Stimulated activated CD4-positive, alpha-beta T cell treated with anti-CD3 and anti-CD28 coated beads, Interleukin-15, amount 100 ng/mL, for 24 hours (primary cell): ENCODE results near the gene MYL6B.
"Not testable (repeated sequence)": the region's sequence is repeated elsewhere in the genome, so short reads cannot be mapped to it uniquely, and the experiment has no call there.

Experiments used
- DNase-seq: peaks from one replicate; pipeline ENCODE4 v3.0.0-alpha.2; 2020

The MYL6B gene

DNA sequence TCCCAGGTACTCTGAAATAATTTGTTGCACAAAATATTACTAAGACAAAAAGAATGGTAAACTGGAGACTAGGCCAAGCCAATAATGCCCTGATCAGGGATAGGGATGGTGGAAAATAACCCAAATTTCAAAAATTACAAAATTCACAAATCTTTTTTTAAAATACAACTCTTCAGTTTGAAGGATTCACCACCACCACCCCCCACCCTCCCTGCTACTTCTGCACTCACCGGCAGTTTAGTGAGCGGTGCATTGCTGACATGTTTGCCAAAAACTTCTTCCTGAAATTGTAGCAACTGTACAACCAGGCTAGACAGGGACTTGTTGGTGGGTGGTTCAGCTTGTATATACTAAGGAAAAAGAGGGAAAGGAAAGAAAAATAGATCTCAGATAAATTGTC, 34.6 kb downstream of the MYL6B start:
- no peak for DNase-seq

DNA sequence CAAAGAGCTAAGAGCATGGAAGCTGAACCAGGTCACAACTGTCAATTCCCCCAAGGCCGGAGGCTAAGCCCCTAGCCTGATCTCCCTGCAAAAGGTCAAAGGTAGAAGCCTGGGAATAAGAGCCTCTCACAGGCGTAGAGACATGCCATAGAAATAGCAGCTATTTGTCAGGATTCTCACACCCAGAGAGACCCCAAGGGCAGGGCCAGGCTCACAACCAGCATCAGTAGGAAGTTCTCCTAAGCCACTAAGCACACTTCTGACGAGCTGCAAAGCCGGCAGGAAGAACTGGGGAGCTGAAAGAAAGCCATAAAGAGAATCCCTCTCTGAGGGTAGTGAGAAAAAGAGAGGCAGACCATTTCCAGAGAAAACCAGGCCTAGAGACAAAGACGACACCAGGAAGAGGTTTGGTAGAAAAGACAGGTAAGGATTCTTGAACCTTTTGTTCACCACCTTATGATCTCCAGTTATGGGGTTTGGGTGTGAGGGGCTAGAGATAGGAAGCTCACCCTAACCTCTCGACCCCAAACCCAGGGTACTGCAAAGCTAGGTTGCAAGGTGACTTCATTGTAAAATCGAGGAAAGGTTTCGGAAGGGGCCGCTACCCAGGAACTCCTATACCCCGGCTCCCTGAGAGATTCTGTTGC, 35.9 kb downstream of the MYL6B start:
- peak; percentile 16 for DNase-seq

DNA sequence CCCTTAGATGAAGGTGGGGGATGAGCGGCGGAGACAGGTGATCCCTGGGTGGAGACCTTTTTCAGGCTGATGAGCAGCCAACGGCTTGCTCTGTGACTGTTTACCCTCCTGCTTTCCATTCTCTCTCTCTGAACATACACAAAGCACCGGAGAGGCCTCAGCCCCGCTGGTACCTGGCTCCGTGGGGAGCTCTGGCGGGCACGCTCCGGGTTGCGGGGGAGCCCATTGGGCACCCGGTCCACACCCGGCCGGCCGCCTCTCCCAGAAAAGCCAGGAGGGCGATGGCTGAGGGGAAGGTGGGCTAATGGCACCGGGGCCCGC, 36.4 kb downstream of the MYL6B start:
- no peak for DNase-seq

DNA sequence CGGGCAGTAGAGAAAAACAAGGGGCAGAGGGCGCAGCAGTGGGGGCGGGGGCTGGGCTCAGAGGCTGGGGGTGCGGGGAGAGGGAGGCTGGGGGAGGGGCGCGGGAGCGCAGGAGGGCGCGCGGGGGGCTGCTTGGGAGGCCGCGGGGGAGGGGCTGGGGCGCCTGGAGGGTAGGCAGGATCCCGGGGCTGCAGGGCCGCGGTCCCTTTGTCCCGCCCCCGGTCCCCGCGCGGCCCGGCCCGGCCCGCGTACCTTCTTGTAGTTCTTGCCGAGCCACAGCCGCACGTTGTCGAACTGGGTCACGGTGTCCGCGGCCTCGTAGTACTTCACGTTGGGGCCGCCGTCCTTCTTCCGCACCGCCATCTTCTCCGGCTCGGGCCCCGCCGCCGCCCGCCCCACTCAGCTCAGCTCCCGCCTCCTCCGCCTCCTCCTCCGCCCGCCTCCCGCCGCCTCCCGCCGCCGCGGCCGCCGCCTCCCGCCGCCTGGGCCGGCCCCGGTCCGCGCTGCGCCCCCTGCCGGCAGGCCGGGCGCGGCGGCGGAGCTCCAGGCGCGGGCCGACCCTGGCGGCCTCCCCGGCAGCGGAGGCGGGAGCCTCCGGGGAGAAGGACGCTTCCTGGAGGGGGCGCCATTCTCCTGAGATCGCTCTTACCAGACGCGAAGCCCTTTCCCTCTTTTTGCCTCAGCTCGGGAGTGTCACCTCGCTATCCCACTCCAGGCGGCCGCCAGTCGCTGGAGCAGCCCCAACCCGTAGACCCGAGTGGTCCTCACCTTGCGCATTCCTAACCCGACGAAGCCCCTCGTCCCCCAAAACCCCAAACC, 36.9 kb downstream of the MYL6B start, which contains the start of gene SMARCC2:
Gene SMARCC2, minus strand, starts transcription at position 385 of the 819 bp plus-strand sequence. Its CDS starts 22 bp downstream, at position 363.
- peak; percentile 88 for DNase-seq

DNA sequence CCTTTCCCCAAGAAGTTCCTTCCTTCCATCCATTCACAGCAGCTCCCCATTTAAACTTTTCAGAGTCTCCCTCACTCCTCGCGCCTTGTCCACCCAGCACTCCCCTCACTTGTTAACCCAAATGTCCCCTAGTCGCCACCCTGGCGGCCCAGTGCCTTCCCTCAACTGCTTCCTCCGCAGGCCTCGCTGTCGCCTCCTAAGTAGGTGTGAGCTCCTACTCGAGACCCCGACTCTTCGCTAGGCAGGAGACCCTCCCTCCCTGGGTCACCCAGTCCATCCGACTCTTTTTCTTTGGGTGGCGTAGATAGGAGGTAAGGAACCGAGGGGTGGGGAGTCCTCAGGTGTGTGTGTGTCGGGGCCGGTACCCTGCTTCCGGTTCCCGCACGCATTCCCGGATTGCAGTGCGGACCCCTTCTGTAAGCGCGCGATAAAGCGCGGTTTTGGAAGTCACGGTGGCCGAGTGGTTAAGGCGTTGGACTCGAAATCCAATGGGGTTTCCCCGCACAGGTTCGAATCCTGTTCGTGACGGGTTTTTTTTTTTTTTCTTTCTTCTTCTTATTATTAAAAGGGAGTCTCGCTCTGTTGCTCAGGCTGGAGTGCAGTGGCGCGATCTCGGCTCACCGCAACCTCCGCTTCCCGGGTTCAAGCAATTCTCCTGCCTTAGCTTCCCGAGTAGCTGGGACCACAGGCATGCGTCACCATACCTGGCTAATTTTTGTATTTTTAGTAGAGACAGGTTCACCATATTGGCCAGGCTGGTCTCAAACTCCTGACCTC, 37.7 kb downstream of the MYL6B start:
- DNase-seq: peak; percentile 91

DNA sequence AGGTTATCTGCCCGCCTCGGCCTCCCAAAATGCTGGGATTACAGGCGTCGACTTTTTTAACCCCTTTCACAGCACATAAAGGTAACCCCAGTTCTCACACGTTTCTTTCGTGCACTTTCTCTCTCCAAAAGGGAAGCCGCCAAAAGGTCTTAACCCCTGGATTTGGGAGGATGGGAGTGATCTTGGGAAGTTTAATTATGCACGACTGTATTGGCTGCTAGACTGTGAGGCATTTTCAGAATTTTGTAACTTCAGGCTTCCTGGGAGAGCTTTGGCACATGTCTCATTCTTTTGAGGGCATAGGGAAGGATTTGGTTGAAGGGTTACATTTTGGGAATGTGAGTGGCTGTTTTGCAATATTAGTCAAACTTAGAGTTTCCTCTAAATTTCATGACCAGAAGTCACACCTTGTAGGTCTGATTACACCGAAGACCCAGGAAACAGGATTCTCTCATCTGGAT, 38.3 kb downstream of the MYL6B start:
- no peak for DNase-seq

DNA sequence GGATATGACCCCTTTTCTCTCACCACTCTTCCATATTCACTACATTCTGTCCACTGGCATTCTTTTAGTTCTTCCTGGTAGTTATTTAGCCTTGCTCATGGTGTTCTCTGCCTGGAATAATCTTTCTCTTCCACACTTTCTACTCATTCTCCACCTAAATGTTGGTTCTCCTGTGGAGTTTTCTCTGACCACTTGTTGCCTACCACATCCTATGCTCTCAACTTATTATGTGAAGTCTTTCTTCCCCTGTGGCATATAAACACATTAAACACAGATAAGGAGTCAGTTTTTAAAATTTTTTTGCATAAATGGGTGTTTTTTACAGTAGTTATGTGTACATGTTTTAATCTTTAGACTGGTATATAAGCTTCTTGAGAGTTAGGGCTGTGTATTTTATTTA, 40.2 kb downstream of the MYL6B start:
- DNase-seq: no peak

DNA sequence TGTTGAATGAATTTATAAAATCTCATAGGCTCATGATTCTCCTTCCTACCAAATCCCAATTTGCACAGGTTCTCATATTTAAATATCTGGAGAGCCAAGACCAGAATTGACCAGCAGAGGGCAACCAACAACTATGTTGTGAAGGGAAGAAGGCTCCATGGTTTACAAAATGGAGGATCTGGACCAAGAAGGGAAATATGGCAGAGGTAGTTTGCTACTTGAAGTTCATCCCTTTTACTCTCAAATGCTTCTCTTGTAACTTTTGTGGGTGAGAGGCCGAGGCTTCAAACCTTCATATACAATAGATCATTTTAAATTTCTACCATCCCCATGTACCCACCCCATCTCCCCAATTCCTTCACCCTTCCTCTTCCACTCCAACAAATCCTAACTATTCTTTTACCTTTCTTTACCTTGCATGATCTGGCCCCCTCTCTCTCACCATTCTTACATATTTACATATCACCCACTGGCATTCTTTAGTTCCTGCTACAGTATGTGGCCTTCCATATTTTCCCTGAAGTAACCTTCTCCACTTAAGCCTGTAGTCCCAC, 40.7 kb downstream of the MYL6B start:
- peak; percentile 86 for DNase-seq

DNA sequence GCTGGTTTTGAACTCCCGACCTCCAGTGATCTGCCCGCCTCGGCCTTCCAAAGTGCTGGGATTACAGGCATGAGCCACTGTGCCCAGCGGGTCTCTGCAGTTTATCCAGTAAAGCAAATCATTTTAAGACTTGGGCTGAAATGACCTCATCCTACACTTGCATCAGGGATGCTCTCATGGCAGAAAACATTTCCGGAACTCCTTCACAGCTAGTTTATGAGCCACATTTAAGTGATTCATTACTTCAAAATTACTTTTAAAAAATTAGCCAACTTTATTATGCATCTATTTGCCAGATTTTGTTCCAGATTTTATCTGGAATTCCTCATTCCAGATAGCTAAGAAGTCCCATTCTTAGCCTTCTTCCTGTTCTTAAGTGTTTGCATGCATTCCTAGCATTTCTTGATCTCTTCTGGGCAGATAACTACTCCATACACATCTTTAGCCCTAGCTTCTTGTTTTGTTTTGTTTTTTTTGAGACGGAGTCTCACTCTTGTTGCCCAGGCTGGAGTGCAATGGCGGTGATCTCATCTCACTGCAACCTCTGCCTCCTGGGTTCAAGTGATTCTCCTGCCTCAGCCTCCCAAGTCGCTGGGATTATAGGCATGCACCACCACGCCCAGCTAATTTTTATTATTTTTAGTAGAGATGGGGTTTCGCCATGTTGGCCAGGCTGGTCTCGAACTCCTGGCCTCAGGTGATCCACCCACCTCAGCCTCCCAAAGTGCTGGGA, 44.6 kb downstream of the MYL6B start:
- not testable (repeated sequence) for DNase-seq

DNA sequence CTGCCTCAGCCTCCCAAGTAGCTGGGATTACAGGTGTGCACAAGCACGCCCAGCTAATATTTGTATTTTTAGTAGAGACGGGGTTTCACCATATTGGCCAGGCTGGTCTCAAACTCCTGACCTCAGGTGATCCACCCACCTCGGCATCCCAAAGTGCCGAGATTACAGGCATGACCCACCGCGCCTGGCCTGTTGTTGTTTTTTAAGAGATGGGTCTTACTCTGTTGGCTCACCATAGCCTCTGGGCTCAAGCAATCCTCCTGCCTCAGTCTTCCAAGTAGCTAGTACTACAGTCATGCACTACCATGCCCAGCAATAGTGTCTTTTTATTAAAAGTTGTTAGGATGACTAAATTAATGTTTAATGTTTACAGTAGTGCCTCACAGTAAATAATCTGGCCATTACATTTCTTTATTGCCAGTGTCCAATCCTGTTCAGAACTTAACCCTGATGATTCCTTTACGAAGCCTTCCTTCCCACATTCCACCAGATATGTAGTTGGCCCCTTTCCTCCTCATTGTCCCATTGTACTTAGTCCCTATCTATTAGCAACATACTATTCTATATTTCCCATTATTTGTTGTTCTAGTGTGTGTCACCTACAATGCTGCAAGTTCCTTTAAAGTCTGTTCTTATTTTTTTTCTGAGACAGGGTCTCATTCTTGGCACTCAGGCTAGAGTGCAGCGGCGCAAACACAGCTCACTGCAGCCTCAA, 45.7 kb downstream of the MYL6B start:
- no peak for DNase-seq

DNA sequence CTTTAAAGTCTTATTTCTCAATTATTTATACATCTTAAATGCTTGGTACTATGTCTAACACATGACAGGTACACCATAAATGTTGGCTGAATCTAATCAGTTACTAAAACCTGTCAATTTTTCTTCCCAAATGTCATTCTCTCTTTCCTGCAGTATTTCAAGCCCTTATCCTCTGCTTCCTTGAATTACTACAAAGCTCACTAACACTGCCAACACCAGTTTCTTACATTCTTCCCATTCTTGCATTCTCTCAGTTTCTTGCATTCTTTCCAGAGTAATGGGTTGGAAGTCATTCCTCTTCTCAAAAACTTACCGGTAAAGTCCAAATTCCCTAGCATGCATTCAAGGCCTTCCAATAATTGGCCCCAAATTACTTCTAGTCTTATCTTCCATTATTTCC, 46.4 kb downstream of the MYL6B start:
- no peak for DNase-seq

DNA sequence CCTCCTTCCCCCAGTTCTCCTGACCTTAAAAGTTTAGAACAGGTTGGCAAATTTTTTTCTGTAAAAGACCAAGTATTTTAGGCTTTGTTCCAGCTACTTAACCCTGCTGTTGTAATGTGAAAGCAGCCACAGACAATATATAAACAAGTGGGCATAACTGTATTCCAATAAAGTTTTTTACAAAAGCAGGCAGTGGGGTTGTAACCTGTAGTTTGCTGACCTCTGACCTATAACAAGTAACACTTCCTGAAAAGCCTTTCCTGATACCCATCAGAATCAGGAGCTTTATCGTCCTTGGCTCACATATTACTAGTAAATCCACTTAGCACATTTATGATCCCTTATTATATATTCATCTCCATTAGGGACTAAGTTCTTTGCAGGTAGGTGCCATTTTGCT, 50.0 kb downstream of the MYL6B start:
- DNase-seq: no peak

DNA sequence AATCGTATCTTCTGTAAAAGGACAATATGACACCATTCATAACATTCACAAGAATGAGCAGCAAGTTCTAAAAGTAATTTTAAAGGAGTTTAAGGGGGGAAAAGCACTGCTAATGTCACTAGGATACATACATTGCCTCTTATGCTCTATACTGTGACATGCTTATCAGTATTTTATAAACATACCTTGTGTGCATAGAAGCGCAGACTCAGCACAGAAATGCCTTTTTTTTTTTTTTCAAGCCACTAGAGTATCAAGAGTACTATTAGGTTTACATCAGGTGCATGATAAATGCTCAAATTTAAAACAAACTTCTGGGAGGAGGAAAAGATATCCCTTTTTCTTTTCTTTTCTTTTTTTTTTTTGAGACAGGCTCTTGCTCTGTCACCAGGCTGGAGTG, 50.5 kb downstream of the MYL6B start:
- DNase-seq: no peak

DNA sequence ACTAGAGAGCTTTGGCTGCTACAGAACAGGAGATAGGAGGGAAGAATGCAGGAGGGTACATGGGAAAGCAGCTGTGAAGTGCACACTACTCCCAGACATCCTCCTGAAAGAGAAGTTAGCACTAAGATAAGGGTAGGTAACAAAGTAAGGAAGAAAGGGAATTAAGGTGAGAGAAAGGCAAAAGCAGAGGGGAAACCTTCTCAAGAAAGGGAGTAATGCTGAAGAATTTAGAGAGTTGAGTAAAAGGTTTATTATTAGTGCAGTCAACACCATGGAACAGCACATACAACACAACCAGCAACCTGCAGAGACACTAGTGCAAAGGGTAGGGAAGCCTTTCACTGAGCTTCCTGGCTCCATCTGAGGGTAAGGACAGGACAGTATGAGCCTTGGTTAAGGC, 51.9 kb downstream of the MYL6B start:
- DNase-seq: no peak

DNA sequence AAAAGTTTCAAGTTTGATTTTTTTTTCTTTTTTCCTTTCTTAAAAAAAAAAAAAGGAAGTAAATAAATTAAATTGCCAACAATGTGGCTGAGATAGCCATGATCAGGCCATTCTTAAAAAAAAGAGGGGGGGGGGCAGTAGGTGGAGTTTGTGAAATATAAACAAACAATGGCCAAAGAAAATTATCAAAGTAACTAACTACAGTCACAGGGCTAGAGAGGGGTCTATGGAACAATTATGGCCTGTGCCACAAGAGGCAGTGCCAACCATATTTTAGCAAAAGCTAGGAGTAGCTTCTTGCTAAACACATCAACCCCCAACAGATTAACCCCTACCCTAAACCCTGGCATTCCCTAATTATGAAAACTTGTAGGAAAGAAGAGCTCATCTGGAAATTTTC, 53.1 kb downstream of the MYL6B start:
- DNase-seq: no peak

DNA sequence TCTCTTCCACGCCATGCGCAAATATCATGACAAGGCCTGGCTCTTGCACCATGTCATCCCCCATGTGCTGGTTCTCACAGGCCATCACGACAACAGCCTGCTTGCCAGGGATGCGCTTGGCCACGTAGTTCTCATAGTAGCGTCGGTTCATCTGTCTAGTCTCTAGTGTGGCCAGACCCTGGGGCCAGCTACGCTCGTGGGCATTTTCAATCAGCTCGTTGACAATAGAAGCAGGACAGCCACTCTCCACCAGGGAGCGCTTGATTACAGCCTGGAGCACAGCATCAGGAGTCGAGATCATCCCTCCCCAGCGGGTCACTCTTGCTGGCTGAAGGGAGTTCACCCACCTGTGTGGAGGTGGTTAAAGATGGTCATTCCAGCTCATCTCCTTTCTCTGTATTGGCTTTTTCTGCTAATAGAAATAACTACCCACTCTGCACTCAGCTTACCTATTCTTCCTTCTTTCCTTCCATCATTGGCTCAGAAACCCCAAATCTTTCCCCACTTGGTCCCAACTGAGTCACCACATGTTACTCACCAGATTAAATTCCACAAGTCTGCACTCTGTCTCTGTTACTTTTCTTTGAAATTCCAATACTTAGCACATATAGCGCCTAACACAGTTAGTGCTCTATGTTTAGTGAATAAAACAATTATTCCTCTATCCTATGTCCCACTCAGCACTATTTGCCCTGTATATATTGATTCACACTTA, 54.2 kb downstream of the MYL6B start:
- peak; percentile 57 for DNase-seq
